ENCODE measurements around the gene SRF.

DNA sequence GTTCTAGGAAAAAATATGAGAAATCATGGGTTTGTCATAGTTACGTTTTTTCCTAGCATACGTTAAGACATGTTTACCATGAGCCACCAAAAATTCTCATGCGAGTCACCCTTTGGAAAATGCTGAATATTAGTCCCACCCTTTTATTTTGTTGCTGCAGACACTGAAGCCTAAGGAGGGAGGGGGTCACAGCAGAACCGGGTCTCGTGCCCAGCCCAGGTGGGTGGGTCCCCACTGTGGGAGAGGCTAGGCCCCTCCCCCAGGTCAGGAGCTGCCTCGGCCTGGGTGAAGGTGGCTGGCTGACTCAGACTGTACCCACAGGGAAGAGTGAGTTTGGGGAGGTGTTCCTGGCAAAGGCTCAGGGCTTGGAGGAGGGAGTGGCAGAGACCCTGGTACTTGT is 26.2 kb upstream of the SRF start:
- TF ChIP-seq, protein P1, sequence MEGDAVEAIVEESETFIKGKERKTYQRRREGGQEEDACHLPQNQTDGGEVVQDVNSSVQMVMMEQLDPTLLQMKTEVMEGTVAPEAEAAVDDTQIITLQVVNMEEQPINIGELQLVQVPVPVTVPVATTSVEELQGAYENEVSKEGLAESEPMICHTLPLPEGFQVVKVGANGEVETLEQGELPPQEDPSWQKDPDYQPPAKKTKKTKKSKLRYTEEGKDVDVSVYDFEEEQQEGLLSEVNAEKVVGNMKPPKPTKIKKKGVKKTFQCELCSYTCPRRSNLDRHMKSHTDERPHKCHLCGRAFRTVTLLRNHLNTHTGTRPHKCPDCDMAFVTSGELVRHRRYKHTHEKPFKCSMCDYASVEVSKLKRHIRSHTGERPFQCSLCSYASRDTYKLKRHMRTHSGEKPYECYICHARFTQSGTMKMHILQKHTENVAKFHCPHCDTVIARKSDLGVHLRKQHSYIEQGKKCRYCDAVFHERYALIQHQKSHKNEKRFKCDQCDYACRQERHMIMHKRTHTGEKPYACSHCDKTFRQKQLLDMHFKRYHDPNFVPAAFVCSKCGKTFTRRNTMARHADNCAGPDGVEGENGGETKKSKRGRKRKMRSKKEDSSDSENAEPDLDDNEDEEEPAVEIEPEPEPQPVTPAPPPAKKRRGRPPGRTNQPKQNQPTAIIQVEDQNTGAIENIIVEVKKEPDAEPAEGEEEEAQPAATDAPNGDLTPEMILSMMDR (IDR thresholded peaks at IDR 0.05): no peak
- TF ChIP-seq POLR2A (IDR thresholded peaks at IDR 0.05): no peak

Data from uterus (tissue), 2 donors.